Mesothelial cell of epicardium (in vitro differentiated cells): Measurements from ENCODE around the gene ABT1. TPM values are rescaled to one million over a fixed set of nuclear protein-coding genes. Genes with fewer than 3 reads are reported as not detected.

Source experiments
- DNase-seq, 2 experiments: peaks; one replicate each; pipeline ENCODE4 v3.0.0; 2021; ENCODE audit warnings: low spot score in 2 of 2; ENCODE audit not compliant: unreplicated experiment in 2 of 2
- H3K27ac Mint-ChIP-seq: 2 replicates; pipeline ENCODE4 v1.8.0; 2021; ENCODE audit warnings: mixed read lengths
- H3K27me3 Mint-ChIP-seq: 2 replicates; pipeline ENCODE4 v1.8.0; 2021; ENCODE audit warnings: low read depth, mixed read lengths
- H3K36me3 Mint-ChIP-seq: 2 replicates; pipeline ENCODE4 v1.8.0; 2021; ENCODE audit warnings: mixed read lengths
- H3K4me1 Mint-ChIP-seq: 2 replicates; pipeline ENCODE4 v1.8.0; 2021; ENCODE audit warnings: mixed read lengths
- H3K4me3 Mint-ChIP-seq: 2 replicates; pipeline ENCODE4 v1.8.0; 2021; ENCODE audit warnings: mild to moderate bottlenecking, moderate library complexity, mixed read lengths
- H3K9me3 Mint-ChIP-seq: 2 replicates; pipeline ENCODE4 v1.8.0; 2021; ENCODE audit warnings: mixed read lengths
- CTCF ChIP-seq: fragments of 200-600 bp; sonication (generic); IDR thresholded peaks from one replicate; pipeline ENCODE4 v1.5.0; 2021; ENCODE audit warnings: antibody characterized with exemption; ENCODE audit not compliant: unreplicated experiment
- total RNA-seq: library from RNA; stranded (reverse); gene quantifications from 3 replicates; pipeline ENCODE4 v1.2.1, GENCODE V29; 2021

The ABT1 gene
- total RNA-seq, 1 donor from 2014 or later: 21.8 TPM

GRCh38 chr6:26629359-26629758 lies 32.6 kb downstream of the ABT1 start:
- Mint-ChIP-seq H3K4me3 (no peak overlapping the region), H3K27ac (no peak overlapping the region), H3K27me3 (no peaks in the 10 kb centered on the region), H3K4me1 (no peaks in the 10 kb centered on the region), H3K36me3 (peaks cover 21% of the 10 kb centered on the region), H3K9me3 (peaks cover 22% of the 10 kb centered on the region)
- TF ChIP-seq CTCF: no peak
- DNase-seq: no peak

GRCh38 chr6:26640806-26641205 lies 44.1 kb downstream of the ABT1 start:
- Mint-ChIP-seq H3K36me3 (peaks cover 69% of the 10 kb centered on the region), H3K27me3 (no peaks in the 10 kb centered on the region), H3K27ac (no peak overlapping the region), H3K4me1 (no peaks in the 10 kb centered on the region), H3K4me3 (no peak overlapping the region), H3K9me3 (peaks cover 56% of the 10 kb centered on the region)
- DNase-seq: no peak
- no peak for TF ChIP-seq CTCF

- Mint-ChIP-seq H3K4me3 (no peak overlapping the region), H3K27me3 (no peaks in the 10 kb centered on the region), H3K27ac (no peak overlapping the region), H3K36me3 (peaks cover 71% of the 10 kb centered on the region), H3K9me3 (peaks cover 59% of the 10 kb centered on the region), H3K4me1 (no peaks in the 10 kb centered on the region)
- no peak for DNase-seq
- no peak for TF ChIP-seq CTCF
Measured at GRCh38 chr6:26646074-26646473, 49.3 kb downstream of the ABT1 start.

Other genes with a start within 250 kb of the ABT1 start
- 19.2 to 21.5 TPM (median 21.3 TPM) in 3 replicates for gene BTN3A2, start 231.8 kb upstream of the ABT1 start, total RNA-seq
- gene BTN2A2, start 213.8 kb upstream of the ABT1 start, total RNA-seq: 37.9 to 39.0 TPM (median 38.4 TPM) in 3 replicates
- gene BTN3A1, start 194.7 kb upstream of the ABT1 start, total RNA-seq: 37.2 to 39.8 TPM (median 39.0 TPM) in 3 replicates
- gene BTN3A3, start 156.4 kb upstream of the ABT1 start, total RNA-seq: 15.4 to 17.2 TPM (median 16.3 TPM) in 3 replicates
- gene BTN2A1, start 139.0 kb upstream of the ABT1 start, total RNA-seq: 27.2 to 30.5 TPM (median 29.2 TPM) in 3 replicates
- 0.09 to 0.11 TPM in 2 of 3 replicates, not detected in the other for gene BTN1A1, start 96.7 kb upstream of the ABT1 start, total RNA-seq
- 49.4 to 60.5 TPM (median 54.1 TPM) in 3 replicates for gene HMGN4, start 58.6 kb upstream of the ABT1 start, total RNA-seq
- 37.1 to 42.5 TPM (median 40.9 TPM) in 3 replicates for gene ZNF322, start 62.8 kb downstream of the ABT1 start, total RNA-seq